ENCODE results near the gene MOB3B.

DNA sequence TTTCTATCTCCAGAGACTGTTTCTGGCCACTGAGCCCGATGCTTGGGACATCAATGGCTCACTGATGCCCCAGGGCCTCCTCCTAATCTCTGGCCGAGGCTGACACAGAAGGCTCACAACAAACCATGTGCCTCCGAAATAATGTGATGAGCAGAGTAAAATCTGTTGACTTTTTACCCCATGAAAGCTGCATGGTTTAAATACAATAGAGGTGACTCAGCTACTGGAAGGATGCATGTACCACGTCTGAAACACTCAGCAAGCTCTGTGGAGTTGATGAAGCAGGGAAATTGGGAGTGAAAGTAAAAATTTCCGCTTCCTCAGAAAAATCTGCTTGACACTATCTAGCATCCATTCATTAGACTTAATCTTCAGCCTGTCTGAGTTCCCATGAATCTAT lies 121.6 kb downstream of the MOB3B start:
- TF ChIP-seq REST (IDR thresholded peaks at IDR 0.05; ENCODE audit: insufficient read depth in 1 of 2, low read depth in 2 of 2, low read length in 2 of 2) (no peak), FOXP2 (optimal IDR thresholded peaks at IDR 0.05; ENCODE audit: borderline replicate concordance, extremely low read depth, extremely low read length, insufficient read depth) (no peak), SIN3A (IDR thresholded peaks at IDR 0.05; ENCODE audit: borderline replicate concordance, insufficient read depth, low read length) (no peak), POLR2AphosphoS5 (IDR thresholded peaks at IDR 0.05; ENCODE audit: low read depth, low read length) (no peak)

Data from PFSK-1 (cell line).